B cell (primary cell): Measurements from ENCODE around the gene CILP. TPM values are rescaled to one million over a fixed set of nuclear protein-coding genes. Genes with fewer than 3 reads are reported as not detected.

ENCODE experiments used
- ATAC-seq: fragments of 200-7000 bp; cut with Tn5 transposase; one replicate; pipeline ENCODE4 v1.10.0; 2021; ENCODE audit warnings: low read depth, mild to moderate bottlenecking, moderate number of reproducible peaks, moderate library complexity
- CTCF ChIA-PET: fragments of 350-600 bp; sonication (Branson Sonifier 250); formaldehyde crosslinking; loops from one replicate; lab custom pipeline; 2021; ENCODE audit warnings: antibody characterized with exemption, inconsistent platforms; lab: Charles Lee
- POLR2A ChIA-PET: fragments of 350-600 bp; sonication (Branson Sonifier 250); formaldehyde crosslinking; loops from one replicate; lab custom pipeline; 2021; ENCODE audit warnings: antibody characterized with exemption; lab: Charles Lee
- DNase-seq: peaks from one replicate; pipeline ENCODE4 v3.0.0; 2013
- H2AFZ ChIP-seq: 2 replicates; pipeline ENCODE4 v1.6.1; 2012; ENCODE audit warnings: mild to moderate bottlenecking, low read depth, low read length; ENCODE audit not compliant: insufficient read depth, poor library complexity, severe bottlenecking
- H3K27ac ChIP-seq, 2 donors: 1 replicate in 1 of 2; 2 replicates in 1 of 2; pipeline ENCODE4 v1.5.1; 2012 to 2013; ENCODE audit warnings: low read length in 2 of 2, mild to moderate bottlenecking in 2 of 2, moderate library complexity in 1 of 2
- H3K27me3 ChIP-seq, 4 experiments: fragments of 200-600 bp in 1 of 4; sonication (generic) in 1 of 4; replicated peaks in 1 of 4; 1 replicate in 2 of 4; 2 replicates in 2 of 4; pipeline versions ENCODE4 v1.6.1 to v1.7.0; 2013 to 2016; ENCODE audit warnings: low read length in 3 of 4, mild to moderate bottlenecking in 2 of 4, mixed read lengths in 1 of 4, moderate library complexity in 1 of 4; ENCODE audit not compliant: insufficient read depth in 4 of 4, control insufficient read depth in 3 of 4; ENCODE audit errors: control extremely low read depth in 1 of 4
- H3K36me3 ChIP-seq, 2 experiments: replicated peaks in 1 of 2; 1 replicate in 1 of 2; 2 replicates in 1 of 2; pipeline versions ENCODE4 v1.6.1 to v1.7.1; 2013; ENCODE audit warnings: low read length in 1 of 2; ENCODE audit not compliant: insufficient read depth in 2 of 2, control insufficient read depth in 1 of 2; ENCODE audit errors: control extremely low read depth in 1 of 2, extremely low read depth in 1 of 2
- H3K4me1 ChIP-seq, 2 donors: fragments of 200-600 bp in 1 of 2; sonication (generic) in 1 of 2; 1 replicate in 1 of 2; 2 replicates in 1 of 2; pipeline versions ENCODE4 v1.5.1 to v1.6.1; 2013 to 2017; ENCODE audit warnings: low read length in 2 of 2; ENCODE audit not compliant: control insufficient read depth in 2 of 2, insufficient read depth in 2 of 2
- H3K4me2 ChIP-seq: replicated peaks from 2 replicates; pipeline ENCODE3; 2012; ENCODE audit warnings: mild to moderate bottlenecking, low read depth, low read length; ENCODE audit not compliant: poor library complexity, severe bottlenecking
- H3K4me3 ChIP-seq, 5 experiments: fragments of 200-600 bp in 1 of 5; sonication (generic) in 1 of 5; 1 replicate in 3 of 5; 2 replicates in 2 of 5; pipeline versions ENCODE4 v1.5.1 to v1.7.0; 2011 to 2016; ENCODE audit warnings: low read length in 4 of 5, mild to moderate bottlenecking in 4 of 5, low read depth in 2 of 5, control low read depth in 1 of 5, moderate library complexity in 1 of 5; ENCODE audit not compliant: insufficient read depth in 1 of 5; ENCODE audit errors: control extremely low read depth in 1 of 5, extremely low read depth in 1 of 5
- H3K79me2 ChIP-seq: fragments of 200-600 bp; sonication (generic); one replicate; pipeline ENCODE4 v1.6.0; 2016; ENCODE audit warnings: low read length; ENCODE audit not compliant: control insufficient read depth, insufficient read depth
- H3K9ac ChIP-seq: fragments of 200-600 bp; sonication (generic); 2 replicates; pipeline ENCODE4 v1.6.1; 2017; ENCODE audit warnings: mild to moderate bottlenecking, low read length, moderate library complexity
- H3K9me3 ChIP-seq, 3 donors: one replicate each; pipeline versions ENCODE4 v1.6.1 to v1.7.1; 2013; ENCODE audit warnings: low read length in 2 of 3; ENCODE audit not compliant: control insufficient read depth in 2 of 3, insufficient read depth in 1 of 3; ENCODE audit errors: control extremely low read depth in 1 of 3
- H4K20me1 ChIP-seq: 2 replicates; pipeline ENCODE4 v1.6.0; 2012; ENCODE audit warnings: mild to moderate bottlenecking, low read length; ENCODE audit not compliant: insufficient read depth, control insufficient read depth, poor library complexity, severe bottlenecking
- H3K27ac Mint-ChIP-seq: one replicate; pipeline ENCODE4 v1.8.0; 2021; ENCODE audit warnings: mixed read lengths
- H3K27me3 Mint-ChIP-seq: one replicate; pipeline ENCODE4 v1.8.0; 2021; ENCODE audit warnings: mixed read lengths
- H3K4me1 Mint-ChIP-seq: one replicate; pipeline ENCODE4 v1.8.0; 2021; ENCODE audit warnings: mixed read lengths
- H3K4me3 Mint-ChIP-seq: one replicate; pipeline ENCODE4 v1.8.0; 2021; ENCODE audit warnings: mixed read lengths
- H3K9me3 Mint-ChIP-seq: one replicate; pipeline ENCODE4 v1.8.0; 2022; ENCODE audit warnings: mixed read lengths; ENCODE audit not compliant: insufficient read depth
- EZH2 ChIP-seq: IDR thresholded peaks from 2 replicates; pipeline ENCODE4 v1.6.1; 2012; ENCODE audit warnings: borderline replicate concordance, low read depth, mild to moderate bottlenecking, moderate library complexity, low read length; ENCODE audit not compliant: insufficient read depth, poor library complexity, severe bottlenecking
- WGBS: methylation state at CpG from one replicate; pipeline ENCODE4 v1.1.5; 2013; ENCODE audit warnings: missing lambda C conversion rate; ENCODE audit not compliant: insufficient coverage; 5-methylcytosine and 5-hydroxymethylcytosine counted together
- intact Hi-C: fragments of 100-400 bp; cut with micrococcal nuclease; formaldehyde crosslinking; loops from one replicate; pipeline ENCODE4 v1.10.0; 2022
- polyA plus RNA-seq: library from polyadenylated mRNA; depleted of rRNA; stranded (reverse); fragments of >200 nt; gene quantifications from 2 replicates; pipeline ENCODE4 v1.2.3, GENCODE V29; 2012
- total RNA-seq, 2 donors: library from RNA; stranded (reverse); fragments of 120-200 nt in 1 of 2; gene quantifications; 1 replicate in 1 of 2; 2 replicates in 1 of 2; pipeline versions ENCODE4 v1.2.3 to v1.2.4, GENCODE V29; 2013 to 2022
- TF ChIP-seq, protein P1 (sequence below): fragments of 200-600 bp; IDR thresholded peaks from one replicate; pipeline ENCODE4 v1.8.0; 2022; ENCODE audit warnings: antibody characterized with exemption, mild to moderate bottlenecking

Gene CILP
- total and polyA plus RNA-seq, 2 donors (not counting 1 experiment from before 2014, with no cell fraction given) = 0.52 to 0.94 TPM

DNA sequence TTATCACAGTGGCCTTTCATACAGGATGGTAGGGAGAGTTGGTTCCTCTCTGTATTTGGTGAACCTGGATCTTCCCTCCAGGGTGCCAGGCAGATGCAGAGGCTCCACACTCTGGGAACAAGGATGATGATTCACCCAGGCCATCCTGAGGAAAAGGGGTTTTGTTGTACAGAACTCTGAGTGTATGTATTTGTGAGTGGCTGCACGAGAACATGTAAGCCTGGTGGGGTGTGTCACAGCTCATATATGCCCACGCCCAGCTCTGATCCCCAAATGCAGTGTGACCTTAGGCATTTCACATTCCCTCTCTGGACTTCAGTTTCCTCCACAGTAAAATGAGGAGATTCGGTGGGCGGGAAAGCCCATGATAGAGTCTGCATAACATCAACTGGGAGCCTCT, 11.6 kb upstream of the CILP start:
- Histone ChIP-seq H3K27me3 (no peaks in the 10 kb centered on the region), H4K20me1 (no peaks in the 10 kb centered on the region), H3K4me2 (no peak overlapping the region), H3K9ac (no peak overlapping the region), H3K9me3 (no peaks in the 10 kb centered on the region), H3K79me2 (no peaks in the 10 kb centered on the region), H3K27ac (no peak overlapping the region), H3K4me1 (no peaks in the 10 kb centered on the region), H2AFZ (no peak overlapping the region), H3K4me3 (no peak overlapping the region), H3K36me3 (no peaks in the 10 kb centered on the region)
- TF ChIP-seq, protein P1, sequence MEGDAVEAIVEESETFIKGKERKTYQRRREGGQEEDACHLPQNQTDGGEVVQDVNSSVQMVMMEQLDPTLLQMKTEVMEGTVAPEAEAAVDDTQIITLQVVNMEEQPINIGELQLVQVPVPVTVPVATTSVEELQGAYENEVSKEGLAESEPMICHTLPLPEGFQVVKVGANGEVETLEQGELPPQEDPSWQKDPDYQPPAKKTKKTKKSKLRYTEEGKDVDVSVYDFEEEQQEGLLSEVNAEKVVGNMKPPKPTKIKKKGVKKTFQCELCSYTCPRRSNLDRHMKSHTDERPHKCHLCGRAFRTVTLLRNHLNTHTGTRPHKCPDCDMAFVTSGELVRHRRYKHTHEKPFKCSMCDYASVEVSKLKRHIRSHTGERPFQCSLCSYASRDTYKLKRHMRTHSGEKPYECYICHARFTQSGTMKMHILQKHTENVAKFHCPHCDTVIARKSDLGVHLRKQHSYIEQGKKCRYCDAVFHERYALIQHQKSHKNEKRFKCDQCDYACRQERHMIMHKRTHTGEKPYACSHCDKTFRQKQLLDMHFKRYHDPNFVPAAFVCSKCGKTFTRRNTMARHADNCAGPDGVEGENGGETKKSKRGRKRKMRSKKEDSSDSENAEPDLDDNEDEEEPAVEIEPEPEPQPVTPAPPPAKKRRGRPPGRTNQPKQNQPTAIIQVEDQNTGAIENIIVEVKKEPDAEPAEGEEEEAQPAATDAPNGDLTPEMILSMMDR = no peak
- TF ChIP-seq EZH2 = no peak
- WGBS = 98% methylated on average over 4 of the region's 4 CpGs
- intact Hi-C loops = no loop called here
- CTCF ChIA-PET = no interaction called here
- no peaks in the 10 kb centered on the region for H3K4me1 Mint-ChIP-seq
- no peaks in the 10 kb centered on the region for H3K27me3 Mint-ChIP-seq
- no peak for DNase-seq
- POLR2A ChIA-PET = no interaction called here
- H3K9me3 Mint-ChIP-seq = no peaks in the 10 kb centered on the region
- no peak overlapping the region for H3K27ac Mint-ChIP-seq
- no peak for ATAC-seq
- no peak overlapping the region for H3K4me3 Mint-ChIP-seq

DNA sequence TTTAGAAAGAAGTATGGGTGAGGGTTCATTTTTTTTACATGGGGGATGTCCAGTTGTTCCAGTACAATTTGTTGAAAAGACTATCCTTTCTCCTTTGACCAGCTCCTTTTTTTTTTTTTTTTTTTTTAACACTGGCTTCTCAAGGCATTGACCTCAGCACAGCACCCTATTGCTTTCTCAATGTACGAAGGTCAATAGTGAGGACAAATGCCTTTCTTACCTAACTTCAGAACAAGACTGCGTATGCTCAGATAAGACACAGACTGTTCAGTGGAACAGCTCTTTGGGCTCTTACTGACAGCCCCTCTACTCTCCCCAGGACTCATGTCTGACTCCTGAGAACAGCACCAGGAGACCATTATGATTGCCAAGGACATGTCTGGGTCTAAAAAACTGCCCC, 10.4 kb upstream of the CILP start:
- ATAC-seq (no peak), DNase-seq (no peak)
- no peaks in the 10 kb centered on the region for H4K20me1 ChIP-seq
- no peak overlapping the region for H3K4me2 ChIP-seq
- H3K4me3 Mint-ChIP-seq = no peak overlapping the region
- POLR2A ChIA-PET = no interaction called here
- no peaks in the 10 kb centered on the region for H3K9me3 ChIP-seq
- no peak overlapping the region for H3K27ac Mint-ChIP-seq
- intact Hi-C loops = no loop called here
- H3K4me1 ChIP-seq = no peaks in the 10 kb centered on the region
- H3K27me3 ChIP-seq = no peaks in the 10 kb centered on the region
- no peaks in the 10 kb centered on the region for H3K9me3 Mint-ChIP-seq
- H2AFZ ChIP-seq = no peak overlapping the region
- H3K27ac ChIP-seq = no peak overlapping the region
- no peaks in the 10 kb centered on the region for H3K79me2 ChIP-seq
- H3K27me3 Mint-ChIP-seq = no peaks in the 10 kb centered on the region
- H3K4me3 ChIP-seq = no peak overlapping the region
- 90% methylated on average over 2 of the region's 2 CpGs for WGBS
- H3K4me1 Mint-ChIP-seq = no peaks in the 10 kb centered on the region
- H3K9ac ChIP-seq = no peak overlapping the region
- TF ChIP-seq, protein P1 = no peak
- no peak for TF ChIP-seq EZH2
- H3K36me3 ChIP-seq = no peaks in the 10 kb centered on the region
- CTCF ChIA-PET = interaction anchor here (0.6 kb wide), 2 partner anchors 20 to 215 kb away, joined by 4 to 6 read pairs; no protein-coding TSS in a partner anchor
